OCI-LY7 (cell line): ENCODE results near the gene SLC9A9. TPM values are rescaled to one million over a fixed set of nuclear protein-coding genes. Genes with fewer than 3 reads are reported as not detected.

ENCODE experiments used
- BruUV-seq: library from RNA; stranded (reverse); fragments of 400-500 nt; replicated peaks from 2 replicates; lab custom pipeline; 2021; lab: Mats Ljungman, UMichigan
- CTCF ChIA-PET: fragments of 300-600 bp; sonication (Branson Sonifier 250); formaldehyde crosslinking; loops from one replicate; lab custom pipeline; 2022; ENCODE audit warnings: antibody characterized with exemption; ENCODE audit not compliant: unreplicated experiment; lab: Charles Lee
- POLR2A ChIA-PET: fragments of 300-600 bp; sonication (Branson Sonifier 250); formaldehyde crosslinking; loops from one replicate; lab custom pipeline; 2022; ENCODE audit warnings: antibody characterized with exemption; lab: Charles Lee
- DNase-seq: peaks from one replicate; pipeline ENCODE4 v3.0.0-alpha.2; 2015; ENCODE audit warnings: low spot score
- H2AFZ ChIP-seq: fragments of 200-600 bp; sonication (generic), shearing (Covaris generic); 2 replicates; pipeline ENCODE4 v1.6.1; 2014; ENCODE audit warnings: mild to moderate bottlenecking, antibody characterized with exemption, low read length, moderate library complexity
- H3K27ac ChIP-seq: fragments of 200-600 bp; sonication (generic); 2 replicates; pipeline ENCODE4 v1.5.1; 2014; ENCODE audit warnings: mixed run types, low read depth, mild to moderate bottlenecking, moderate library complexity, low read length, inconsistent platforms; ENCODE audit not compliant: poor library complexity, severe bottlenecking
- H3K36me3 ChIP-seq: fragments of 200-600 bp; sonication (generic); 2 replicates; pipeline ENCODE4 v1.6.1; 2014; ENCODE audit warnings: mild to moderate bottlenecking, antibody characterized with exemption, low read length, moderate library complexity, mixed read lengths; ENCODE audit not compliant: insufficient read depth
- H3K4me1 ChIP-seq: fragments of 200-600 bp; sonication (generic); 2 replicates; pipeline ENCODE4 v1.5.1; 2014; ENCODE audit warnings: mild to moderate bottlenecking, low read length; ENCODE audit not compliant: insufficient read depth, poor library complexity, severe bottlenecking
- H3K4me2 ChIP-seq: fragments of 200-600 bp; sonication (generic); 2 replicates; pipeline ENCODE4 v1.6.1; 2014; ENCODE audit warnings: mild to moderate bottlenecking, low read length
- H3K4me3 ChIP-seq: fragments of 200-600 bp; sonication (generic); 2 replicates; pipeline ENCODE4 v1.5.1; 2014; ENCODE audit warnings: mild to moderate bottlenecking, low read depth, low read length; ENCODE audit not compliant: poor library complexity, severe bottlenecking
- H3K79me2 ChIP-seq: fragments of 200-600 bp; sonication (generic); 2 replicates; pipeline ENCODE4 v1.6.1; 2016; ENCODE audit warnings: low read depth, mild to moderate bottlenecking, low read length, moderate library complexity, mixed read lengths; ENCODE audit not compliant: insufficient read depth
- H3K9me2 ChIP-seq: fragments of 200-600 bp; sonication (generic); 2 replicates; pipeline ENCODE4 v1.6.1; 2016; ENCODE audit warnings: mild to moderate bottlenecking, low read length, mixed read lengths; ENCODE audit not compliant: insufficient read depth
- H3K9me3 ChIP-seq: fragments of 200-600 bp; sonication (generic); 2 replicates; pipeline ENCODE4 v1.6.1; 2014; ENCODE audit warnings: mild to moderate bottlenecking, mixed run types, low read length, mixed read lengths
- H4K20me1 ChIP-seq: fragments of 200-600 bp; sonication (generic); 2 replicates; pipeline ENCODE4 v1.6.1; 2014; ENCODE audit warnings: mild to moderate bottlenecking, antibody characterized with exemption, low read length, moderate library complexity, mixed read lengths; ENCODE audit not compliant: insufficient read depth
- CTCF ChIP-seq: fragments of 200-600 bp; sonication (generic); conservative IDR thresholded peaks from 2 replicates; pipeline ENCODE4 v1.5.1; 2014; ENCODE audit warnings: mild to moderate bottlenecking, antibody characterized with exemption, low read length, moderate library complexity, mixed read lengths
- EZH2phosphoT487 ChIP-seq: fragments of 200-600 bp; sonication (generic); IDR thresholded peaks from 2 replicates; pipeline ENCODE4 v1.6.1; 2018; ENCODE audit warnings: low read depth, borderline replicate concordance, mild to moderate bottlenecking, mixed run types, antibody characterized with exemption, low read length, moderate library complexity, mixed read lengths
- intact Hi-C: fragments of 100-400 bp; cut with micrococcal nuclease; formaldehyde crosslinking; loops from one replicate; pipeline ENCODE4 v1.10.0; 2022; ENCODE audit not compliant: unreplicated experiment
- total RNA-seq, 2 experiments: library from RNA; depleted of rRNA in 1 of 2; stranded (reverse); fragments of >200 nt in 1 of 2; shearing (Covaris generic) in 1 of 2; gene quantifications; 2 replicates each; pipeline ENCODE4 v1.2.3, GENCODE V29; 2014 to 2022

SLC9A9 gene
- total RNA-seq, 2 experiments from 2014 or later: 9.3 to 14.8 TPM

GRCh38 chr3:143352850-143353550 is 495.3 kb downstream of the SLC9A9 start:
- intact Hi-C loops: no loop called here
- BruUV-seq: no TSS peak
- no peaks in the 10 kb centered on the region for H3K36me3 ChIP-seq
- ChIA-PET POLR2A (interaction anchor here (1.2 kb wide), 1 partner anchor 9 kb away, joined by 3 read pairs; no protein-coding TSS in a partner anchor), CTCF (no interaction called here)
- TF ChIP-seq CTCF (no peak), EZH2phosphoT487 (no peak)
- no peaks in the 10 kb centered on the region for H3K4me1 ChIP-seq
- no peak for DNase-seq
- H4K20me1 ChIP-seq: no peaks in the 10 kb centered on the region
- H3K4me3 ChIP-seq: no peak overlapping the region
- H3K4me2 ChIP-seq: no peak overlapping the region
- H3K9me3 ChIP-seq: no peaks in the 10 kb centered on the region
- H3K79me2 ChIP-seq: no peaks in the 10 kb centered on the region
- no peaks in the 10 kb centered on the region for H3K9me2 ChIP-seq
- no peak overlapping the region for H2AFZ ChIP-seq
- no peak overlapping the region for H3K27ac ChIP-seq

- TF ChIP-seq CTCF: no peak
- TF ChIP-seq EZH2phosphoT487: no peak
- Histone ChIP-seq H2AFZ (no peak overlapping the region), H3K9me2 (no peaks in the 10 kb centered on the region), H3K4me3 (no peak overlapping the region), H3K4me2 (no peak overlapping the region), H3K4me1 (no peaks in the 10 kb centered on the region), H4K20me1 (no peaks in the 10 kb centered on the region), H3K27ac (no peak overlapping the region), H3K9me3 (no peaks in the 10 kb centered on the region), H3K36me3 (no peaks in the 10 kb centered on the region), H3K79me2 (no peaks in the 10 kb centered on the region)
- no TSS peak for BruUV-seq
- ChIA-PET CTCF (no interaction called here), POLR2A (interaction anchor here (0.8 to 1.2 kb wide), 2 partner anchors 10 to 793 kb away, joined by 3 read pairs; no protein-coding TSS in a partner anchor)
- no peak for DNase-seq
- intact Hi-C loops: no loop called here
Measured at GRCh38 chr3:143351895-143352608, 496.2 kb downstream of the SLC9A9 start.

- intact Hi-C loops: no loop called here
- Histone ChIP-seq H2AFZ (no peak overlapping the region), H4K20me1 (no peaks in the 10 kb centered on the region), H3K27ac (no peak overlapping the region), H3K9me3 (no peaks in the 10 kb centered on the region), H3K79me2 (no peaks in the 10 kb centered on the region), H3K4me2 (no peak overlapping the region), H3K9me2 (no peaks in the 10 kb centered on the region), H3K36me3 (no peaks in the 10 kb centered on the region), H3K4me1 (no peaks in the 10 kb centered on the region), H3K4me3 (no peak overlapping the region)
- POLR2A ChIA-PET: interaction anchor here (0.8 to 1.3 kb wide), 2 partner anchors 19 to 793 kb away, joined by 3 read pairs; no protein-coding TSS in a partner anchor
- CTCF ChIA-PET: no interaction called here
- TF ChIP-seq CTCF: no peak
- TF ChIP-seq EZH2phosphoT487: no peak
- no peak for DNase-seq
- no TSS peak for BruUV-seq
Measured at GRCh38 chr3:143351354-143351753, 496.9 kb downstream of the SLC9A9 start.
